Uterus (tissue), 2 donors: Measurements from ENCODE around the gene BDKRB2.

Experiments used
- CTCF ChIP-seq, 4 experiments: fragments of 200-600 bp in 2 of 4; fragments of 450-650 bp in 2 of 4; sonication (generic) in 2 of 4; IDR thresholded peaks; one replicate each; pipeline ENCODE4 v1.5.1; 2016 to 2019; ENCODE audit warnings: antibody characterized with exemption in 4 of 4, mild to moderate bottlenecking in 2 of 4, moderate library complexity in 1 of 4
- POLR2A ChIP-seq, 2 donors: fragments of 450-650 bp; IDR thresholded peaks; one replicate each; pipeline ENCODE4 v1.6.1; 2016; ENCODE audit warnings: antibody characterized with exemption in 2 of 2, mild to moderate bottlenecking in 1 of 2, moderate library complexity in 1 of 2

- TF ChIP-seq CTCF (IDR thresholded peaks at IDR 0.05) (no peak), POLR2A (IDR thresholded peaks at IDR 0.05) (no peak)
These were observed 9.1 kb upstream of the BDKRB2 start for GRCh38 chr14:96195441-96196081.
